ENCODE data around the gene CTNNA2. TPM values are rescaled to one million over a fixed set of nuclear protein-coding genes. Genes with fewer than 3 reads are reported as not detected.

Gene CTNNA2
- total and polyA plus RNA-seq, 2 of the 8 experiments (the other 6 are each of a cell fraction or from before 2014, with no cell fraction given), result 3.9 to 9.0 TPM

DNA sequence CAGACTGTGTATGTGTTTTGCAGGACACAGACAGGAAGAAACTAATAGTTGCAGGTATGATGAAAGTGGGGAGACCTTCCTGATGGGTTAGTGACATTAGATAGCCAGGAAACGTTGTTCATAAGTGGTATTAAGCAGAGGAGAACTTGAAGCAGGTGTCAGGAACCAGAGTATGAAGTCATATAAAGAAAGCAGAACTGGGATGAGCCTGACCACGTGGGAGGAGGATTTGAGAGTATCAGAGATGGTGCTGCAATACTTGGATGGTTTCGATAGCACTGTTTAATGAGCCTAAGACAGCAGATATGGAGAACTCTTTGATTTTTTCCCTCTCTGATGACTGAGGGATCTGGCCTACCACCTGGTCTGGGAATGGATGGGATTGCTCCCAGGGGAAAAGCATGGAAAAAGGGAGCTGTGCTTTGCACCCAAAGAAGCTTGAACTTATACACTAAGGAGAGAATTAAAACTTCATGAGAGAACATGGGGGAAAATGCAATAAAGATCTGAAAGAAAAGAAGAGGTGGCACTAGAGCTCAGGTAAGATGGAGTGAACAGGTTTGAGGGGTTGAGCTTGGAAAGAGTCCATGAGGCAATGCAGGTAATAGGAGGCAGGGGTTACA, 1017.7 kb downstream of the CTNNA2 start (continued):
- TF ChIP-seq, protein P1, sequence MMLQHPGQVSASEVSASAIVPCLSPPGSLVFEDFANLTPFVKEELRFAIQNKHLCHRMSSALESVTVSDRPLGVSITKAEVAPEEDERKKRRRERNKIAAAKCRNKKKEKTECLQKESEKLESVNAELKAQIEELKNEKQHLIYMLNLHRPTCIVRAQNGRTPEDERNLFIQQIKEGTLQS (IDR thresholded peaks at IDR 0.05; ENCODE audit: insufficient read depth, low read depth, low read length), result no peak

All from H1 (cell line).